SU-DHL-6 (cell line): Measurements from ENCODE around the gene ABCB11.
A peak's percentile ranks its signal among the peaks of the same experiment; 100 is the strongest.

Experiments used
- H2AFZ ChIP-seq: fragments of 200-600 bp; sonication (generic); 2 replicates; pipeline ENCODE4 v1.6.1; 2014; ENCODE audit warnings: low read depth, mild to moderate bottlenecking, moderate library complexity, mixed read lengths, antibody characterized with exemption, low read length; ENCODE audit not compliant: severe bottlenecking
- H3F3A ChIP-seq: fragments of 200-600 bp; shearing (Covaris generic); 2 replicates; pipeline ENCODE4 v1.6.0; 2016; ENCODE audit warnings: antibody characterized with exemption, mild to moderate bottlenecking; ENCODE audit not compliant: insufficient read depth
- H3K27ac ChIP-seq: fragments of 200-600 bp; sonication (generic); 2 replicates; pipeline ENCODE4 v1.5.1; 2016; ENCODE audit warnings: low read depth, mild to moderate bottlenecking, low read length, moderate library complexity, mixed read lengths
- H3K27me3 ChIP-seq: fragments of 200-600 bp; sonication (generic), shearing (Covaris generic); 2 replicates; pipeline ENCODE4 v1.6.0; 2014; ENCODE audit warnings: mild to moderate bottlenecking, low read length
- H3K36me3 ChIP-seq: fragments of 200-600 bp; sonication (generic); 2 replicates; pipeline ENCODE4 v1.6.1; 2014; ENCODE audit warnings: mild to moderate bottlenecking, low read length, mixed read lengths
- H3K4me2 ChIP-seq: fragments of 300-600, 200-600 bp; shearing (Covaris generic), sonication (generic); 2 replicates; pipeline ENCODE4 v1.6.0; 2014; ENCODE audit warnings: low read length, low read depth, mild to moderate bottlenecking; ENCODE audit not compliant: poor library complexity, severe bottlenecking
- H3K4me3 ChIP-seq: fragments of 200-600 bp; sonication (generic); 2 replicates; pipeline ENCODE4 v1.5.1; 2014; ENCODE audit warnings: antibody characterized with exemption, low read length, mild to moderate bottlenecking, mixed read lengths; ENCODE audit not compliant: insufficient read depth, poor library complexity, severe bottlenecking
- H3K79me2 ChIP-seq: fragments of 200-600 bp; sonication (generic); 2 replicates; pipeline ENCODE4 v1.6.1; 2014; ENCODE audit warnings: mild to moderate bottlenecking, low read length, moderate library complexity; ENCODE audit not compliant: insufficient read depth
- H3K9ac ChIP-seq: fragments of 200-600 bp; sonication (generic); 2 replicates; pipeline ENCODE4 v1.7.0; 2014; ENCODE audit warnings: mild to moderate bottlenecking, low read length
- H3K9me2 ChIP-seq: fragments of 200-600 bp; sonication (generic); replicated peaks from 2 replicates; pipeline ENCODE4 v1.6.1; 2014; ENCODE audit warnings: low read length; ENCODE audit not compliant: insufficient read depth
- H3K9me3 ChIP-seq: fragments of 200-600 bp; sonication (generic); 2 replicates; pipeline ENCODE4 v1.6.1; 2014; ENCODE audit warnings: low read length, mixed read lengths; ENCODE audit not compliant: insufficient read depth
- H4K20me1 ChIP-seq: fragments of 200-600 bp; sonication (generic); 2 replicates; pipeline ENCODE4 v1.6.1; 2014; ENCODE audit warnings: low read depth, mild to moderate bottlenecking, antibody characterized with exemption, low read length, moderate library complexity, mixed read lengths
- EZH2phosphoT487 ChIP-seq: fragments of 200-600 bp; sonication (generic), shearing (Covaris generic); conservative IDR thresholded peaks from 2 replicates; pipeline ENCODE4 v1.6.1; 2018; ENCODE audit warnings: mild to moderate bottlenecking, antibody characterized with exemption, low read length, moderate library complexity, mixed read lengths
- TF ChIP-seq, protein P1 (sequence below): fragments of 200-600 bp; sonication (generic); IDR thresholded peaks from one replicate; pipeline ENCODE4 v1.5.1; 2017; ENCODE audit warnings: antibody characterized with exemption, mild to moderate bottlenecking, low read length, moderate library complexity; ENCODE audit not compliant: insufficient read depth, poor library complexity, severe bottlenecking

The ABCB11 gene

DNA sequence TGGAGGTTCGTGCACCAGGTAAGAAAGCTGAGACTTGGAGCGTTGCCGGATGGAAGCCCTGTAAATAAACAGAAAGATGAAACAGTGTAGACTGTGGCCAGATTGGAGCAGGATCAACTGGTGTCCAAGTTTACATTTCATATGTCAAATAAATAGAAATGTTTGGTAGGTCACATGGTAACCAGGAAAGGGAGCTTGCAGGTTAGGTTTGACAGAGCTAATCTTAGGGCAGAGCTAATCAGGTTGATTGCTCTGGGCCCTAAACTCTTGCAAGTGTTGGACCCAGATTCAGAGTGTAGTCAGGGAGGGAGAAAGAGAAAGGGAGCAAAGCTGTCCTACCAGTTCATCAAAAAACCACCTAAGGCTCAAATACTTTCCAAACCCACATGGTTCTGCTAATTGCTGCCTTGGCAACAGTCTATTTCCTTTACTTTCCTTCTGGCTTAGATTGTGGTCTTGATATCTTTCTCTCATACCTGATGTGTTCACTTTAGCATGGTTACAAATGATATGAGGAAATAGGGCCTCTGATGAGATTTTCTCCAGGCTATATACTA, 66.8 kb downstream of the ABCB11 start:
- TF ChIP-seq, protein P1, sequence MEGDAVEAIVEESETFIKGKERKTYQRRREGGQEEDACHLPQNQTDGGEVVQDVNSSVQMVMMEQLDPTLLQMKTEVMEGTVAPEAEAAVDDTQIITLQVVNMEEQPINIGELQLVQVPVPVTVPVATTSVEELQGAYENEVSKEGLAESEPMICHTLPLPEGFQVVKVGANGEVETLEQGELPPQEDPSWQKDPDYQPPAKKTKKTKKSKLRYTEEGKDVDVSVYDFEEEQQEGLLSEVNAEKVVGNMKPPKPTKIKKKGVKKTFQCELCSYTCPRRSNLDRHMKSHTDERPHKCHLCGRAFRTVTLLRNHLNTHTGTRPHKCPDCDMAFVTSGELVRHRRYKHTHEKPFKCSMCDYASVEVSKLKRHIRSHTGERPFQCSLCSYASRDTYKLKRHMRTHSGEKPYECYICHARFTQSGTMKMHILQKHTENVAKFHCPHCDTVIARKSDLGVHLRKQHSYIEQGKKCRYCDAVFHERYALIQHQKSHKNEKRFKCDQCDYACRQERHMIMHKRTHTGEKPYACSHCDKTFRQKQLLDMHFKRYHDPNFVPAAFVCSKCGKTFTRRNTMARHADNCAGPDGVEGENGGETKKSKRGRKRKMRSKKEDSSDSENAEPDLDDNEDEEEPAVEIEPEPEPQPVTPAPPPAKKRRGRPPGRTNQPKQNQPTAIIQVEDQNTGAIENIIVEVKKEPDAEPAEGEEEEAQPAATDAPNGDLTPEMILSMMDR = no peak
- no peak for TF ChIP-seq EZH2phosphoT487
- no peak overlapping the region for H3K4me3 ChIP-seq
- H4K20me1 ChIP-seq = no peaks in the 10 kb centered on the region
- no peaks in the 10 kb centered on the region for H3K9me2 ChIP-seq
- H3K27me3 ChIP-seq = no peaks in the 10 kb centered on the region
- no peaks in the 10 kb centered on the region for H3K79me2 ChIP-seq
- no peaks in the 10 kb centered on the region for H3K9me3 ChIP-seq
- H3K27ac ChIP-seq = no peak overlapping the region
- no peak overlapping the region for H2AFZ ChIP-seq
- H3K36me3 ChIP-seq = no peaks in the 10 kb centered on the region
- H3F3A ChIP-seq = no peaks in the 10 kb centered on the region
- H3K9ac ChIP-seq = no peak overlapping the region
- H3K4me2 ChIP-seq = no peak overlapping the region

DNA sequence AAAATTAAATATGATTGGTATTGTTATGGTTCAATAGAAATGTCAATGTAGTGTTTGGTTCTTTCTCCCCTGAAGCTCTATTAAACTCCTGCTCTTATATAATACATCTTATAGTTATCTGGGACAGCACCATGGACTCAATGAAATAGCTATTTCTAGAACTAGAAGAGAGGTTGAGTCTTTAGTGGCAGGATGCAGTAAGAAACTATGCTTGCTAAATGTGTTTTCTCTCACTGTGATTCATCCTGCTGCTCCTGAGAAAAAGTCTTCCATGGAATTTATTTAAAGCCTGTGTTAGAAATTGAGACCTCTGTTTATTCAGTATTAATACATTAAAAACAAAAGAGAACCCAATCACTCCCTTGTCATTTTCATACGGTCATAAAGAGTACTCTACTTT, 68.5 kb downstream of the ABCB11 start:
- Histone ChIP-seq H2AFZ (no peak overlapping the region), H3K4me3 (no peak overlapping the region), H3K79me2 (no peaks in the 10 kb centered on the region), H3F3A (no peaks in the 10 kb centered on the region), H3K9ac (no peak overlapping the region), H3K4me2 (no peak overlapping the region), H3K27ac (no peak overlapping the region), H3K9me3 (no peaks in the 10 kb centered on the region), H4K20me1 (no peaks in the 10 kb centered on the region), H3K27me3 (no peaks in the 10 kb centered on the region), H3K36me3 (no peaks in the 10 kb centered on the region), H3K9me2 (no peaks in the 10 kb centered on the region)
- TF ChIP-seq, protein P1 = no peak
- TF ChIP-seq EZH2phosphoT487 = no peak

DNA sequence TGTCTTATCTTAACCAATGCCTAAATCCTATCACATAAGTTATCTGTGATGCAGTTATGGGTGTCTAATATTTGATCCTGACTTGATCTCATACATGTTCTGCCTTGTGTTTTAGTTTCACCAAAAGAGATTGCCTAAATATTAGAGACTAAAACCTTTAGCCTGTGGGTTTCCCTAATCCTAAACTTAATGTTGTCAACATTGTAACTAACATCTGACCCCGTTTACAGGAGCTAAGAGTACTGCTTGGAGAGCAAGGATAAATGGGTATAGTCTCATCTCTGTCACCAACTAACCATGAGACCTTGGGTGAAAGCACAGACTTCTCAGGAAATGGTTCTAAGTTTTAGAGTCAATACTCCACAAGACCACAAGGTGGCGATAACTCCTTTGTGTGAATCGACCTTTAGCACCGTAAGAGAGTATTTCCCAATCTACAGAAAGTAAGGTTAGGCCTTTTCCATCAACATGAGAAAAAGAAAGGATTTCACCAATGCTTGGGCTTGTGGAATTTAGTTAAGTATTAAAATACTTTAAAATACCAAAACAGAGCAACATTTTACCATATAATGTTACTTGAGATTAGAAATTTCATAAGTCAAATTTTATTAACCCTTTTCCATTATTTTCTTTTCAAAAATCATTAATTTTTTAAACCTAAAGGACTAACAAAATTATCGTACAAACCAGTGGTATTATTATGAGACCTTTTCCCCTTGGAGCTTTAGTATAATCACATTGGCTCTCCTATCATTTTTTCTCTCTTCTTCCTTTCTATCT, 69.5 kb downstream of the ABCB11 start:
- Histone ChIP-seq H3K9ac (no peak overlapping the region), H2AFZ (no peak overlapping the region), H3K27ac (no peak overlapping the region), H3K36me3 (no peaks in the 10 kb centered on the region), H3F3A (no peaks in the 10 kb centered on the region), H3K9me3 (no peaks in the 10 kb centered on the region), H3K4me3 (no peak overlapping the region), H3K9me2 (no peaks in the 10 kb centered on the region), H3K27me3 (no peaks in the 10 kb centered on the region), H3K4me2 (no peak overlapping the region), H3K79me2 (no peaks in the 10 kb centered on the region), H4K20me1 (no peaks in the 10 kb centered on the region)
- TF ChIP-seq EZH2phosphoT487 = no peak
- TF ChIP-seq, protein P1 = peak; percentile 50
